ENCODE measurements around the gene ZNF573. TPM values are rescaled to one million over a fixed set of nuclear protein-coding genes. Genes with fewer than 3 reads are reported as not detected.
A peak's percentile ranks its signal among the peaks of the same experiment; 100 is the strongest.

Gene ZNF573
- total and polyA plus RNA-seq, 2 of the 13 experiments (the other 11 are each of a cell fraction or from before 2014, with no cell fraction given), result 3.1 to 9.3 TPM

DNA sequence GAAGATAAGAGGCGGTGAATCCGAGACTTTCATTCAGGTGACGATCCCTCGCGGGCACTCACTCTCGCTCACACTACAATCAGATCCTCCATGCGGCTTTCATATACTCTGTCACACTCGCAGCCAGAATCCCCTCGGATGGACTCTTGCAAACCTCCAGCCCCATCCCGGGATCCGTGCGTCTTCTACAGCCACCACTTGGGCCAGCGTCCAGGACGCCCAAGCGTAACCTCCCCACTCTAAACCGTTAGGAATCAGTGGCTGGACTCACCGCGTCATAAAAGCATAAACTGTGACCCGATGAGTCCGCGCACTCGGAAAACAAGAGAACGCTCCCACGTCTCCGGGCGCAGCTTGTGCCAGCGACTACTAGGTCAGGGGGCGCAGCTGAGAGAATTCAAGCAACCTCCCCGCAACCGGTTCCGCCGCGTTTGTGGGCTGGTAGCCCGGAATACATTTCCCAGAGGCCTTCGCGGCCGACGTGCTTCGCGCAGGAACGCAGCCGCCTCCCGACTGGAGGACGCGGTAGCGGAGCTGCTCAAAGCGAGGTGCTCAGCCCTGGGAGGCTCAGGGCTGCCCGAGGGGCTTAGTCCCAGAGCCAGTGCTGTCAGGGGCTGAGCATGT, 87.4 kb downstream of the ZNF573 start (continued):
- no peak; the same call in 1 of the 2 replicates for TF ChIP-seq MIER2 (CRISPR knock-in tag; IDR thresholded peaks at IDR 0.05)
- TF ChIP-seq, protein P1, sequence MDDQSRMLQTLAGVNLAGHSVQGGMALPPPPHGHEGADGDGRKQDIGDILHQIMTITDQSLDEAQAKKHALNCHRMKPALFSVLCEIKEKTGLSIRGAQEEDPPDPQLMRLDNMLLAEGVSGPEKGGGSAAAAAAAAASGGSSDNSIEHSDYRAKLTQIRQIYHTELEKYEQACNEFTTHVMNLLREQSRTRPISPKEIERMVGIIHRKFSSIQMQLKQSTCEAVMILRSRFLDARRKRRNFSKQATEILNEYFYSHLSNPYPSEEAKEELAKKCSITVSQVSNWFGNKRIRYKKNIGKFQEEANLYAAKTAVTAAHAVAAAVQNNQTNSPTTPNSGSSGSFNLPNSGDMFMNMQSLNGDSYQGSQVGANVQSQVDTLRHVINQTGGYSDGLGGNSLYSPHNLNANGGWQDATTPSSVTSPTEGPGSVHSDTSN (CRISPR knock-in tag; IDR thresholded peaks at IDR 0.05; ENCODE audit: borderline replicate concordance), result no peak
- TF ChIP-seq, protein P2, sequence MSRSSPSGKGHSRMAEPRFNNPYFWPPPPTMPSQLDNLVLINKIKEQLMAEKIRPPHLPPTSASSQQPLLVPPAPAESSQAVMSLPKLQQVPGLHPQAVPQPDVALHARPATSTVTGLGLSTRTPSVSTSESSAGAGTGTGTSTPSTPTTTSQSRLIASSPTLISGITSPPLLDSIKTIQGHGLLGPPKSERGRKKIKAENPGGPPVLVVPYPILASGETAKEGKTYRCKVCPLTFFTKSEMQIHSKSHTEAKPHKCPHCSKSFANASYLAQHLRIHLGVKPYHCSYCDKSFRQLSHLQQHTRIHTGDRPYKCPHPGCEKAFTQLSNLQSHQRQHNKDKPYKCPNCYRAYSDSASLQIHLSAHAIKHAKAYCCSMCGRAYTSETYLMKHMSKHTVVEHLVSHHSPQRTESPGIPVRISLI (CRISPR knock-in tag; IDR thresholded peaks at IDR 0.05; ENCODE audit: borderline replicate concordance), result peak; percentile 11; the same call in 1 of the 2 replicates
- TF ChIP-seq PHF5A (CRISPR knock-in tag; IDR thresholded peaks at IDR 0.05; ENCODE audit: low read depth, unreplicated experiment), result peak; percentile 37
- TF ChIP-seq, protein P3, sequence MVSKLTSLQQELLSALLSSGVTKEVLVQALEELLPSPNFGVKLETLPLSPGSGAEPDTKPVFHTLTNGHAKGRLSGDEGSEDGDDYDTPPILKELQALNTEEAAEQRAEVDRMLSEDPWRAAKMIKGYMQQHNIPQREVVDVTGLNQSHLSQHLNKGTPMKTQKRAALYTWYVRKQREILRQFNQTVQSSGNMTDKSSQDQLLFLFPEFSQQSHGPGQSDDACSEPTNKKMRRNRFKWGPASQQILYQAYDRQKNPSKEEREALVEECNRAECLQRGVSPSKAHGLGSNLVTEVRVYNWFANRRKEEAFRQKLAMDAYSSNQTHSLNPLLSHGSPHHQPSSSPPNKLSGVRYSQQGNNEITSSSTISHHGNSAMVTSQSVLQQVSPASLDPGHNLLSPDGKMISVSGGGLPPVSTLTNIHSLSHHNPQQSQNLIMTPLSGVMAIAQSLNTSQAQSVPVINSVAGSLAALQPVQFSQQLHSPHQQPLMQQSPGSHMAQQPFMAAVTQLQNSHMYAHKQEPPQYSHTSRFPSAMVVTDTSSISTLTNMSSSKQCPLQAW (CRISPR knock-in tag; IDR thresholded peaks at IDR 0.05), result peak; percentile 86
- TF ChIP-seq, protein P4, sequence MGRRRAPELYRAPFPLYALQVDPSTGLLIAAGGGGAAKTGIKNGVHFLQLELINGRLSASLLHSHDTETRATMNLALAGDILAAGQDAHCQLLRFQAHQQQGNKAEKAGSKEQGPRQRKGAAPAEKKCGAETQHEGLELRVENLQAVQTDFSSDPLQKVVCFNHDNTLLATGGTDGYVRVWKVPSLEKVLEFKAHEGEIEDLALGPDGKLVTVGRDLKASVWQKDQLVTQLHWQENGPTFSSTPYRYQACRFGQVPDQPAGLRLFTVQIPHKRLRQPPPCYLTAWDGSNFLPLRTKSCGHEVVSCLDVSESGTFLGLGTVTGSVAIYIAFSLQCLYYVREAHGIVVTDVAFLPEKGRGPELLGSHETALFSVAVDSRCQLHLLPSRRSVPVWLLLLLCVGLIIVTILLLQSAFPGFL (CRISPR knock-in tag; IDR thresholded peaks at IDR 0.05), result no peak
- TF ChIP-seq, protein P5, sequence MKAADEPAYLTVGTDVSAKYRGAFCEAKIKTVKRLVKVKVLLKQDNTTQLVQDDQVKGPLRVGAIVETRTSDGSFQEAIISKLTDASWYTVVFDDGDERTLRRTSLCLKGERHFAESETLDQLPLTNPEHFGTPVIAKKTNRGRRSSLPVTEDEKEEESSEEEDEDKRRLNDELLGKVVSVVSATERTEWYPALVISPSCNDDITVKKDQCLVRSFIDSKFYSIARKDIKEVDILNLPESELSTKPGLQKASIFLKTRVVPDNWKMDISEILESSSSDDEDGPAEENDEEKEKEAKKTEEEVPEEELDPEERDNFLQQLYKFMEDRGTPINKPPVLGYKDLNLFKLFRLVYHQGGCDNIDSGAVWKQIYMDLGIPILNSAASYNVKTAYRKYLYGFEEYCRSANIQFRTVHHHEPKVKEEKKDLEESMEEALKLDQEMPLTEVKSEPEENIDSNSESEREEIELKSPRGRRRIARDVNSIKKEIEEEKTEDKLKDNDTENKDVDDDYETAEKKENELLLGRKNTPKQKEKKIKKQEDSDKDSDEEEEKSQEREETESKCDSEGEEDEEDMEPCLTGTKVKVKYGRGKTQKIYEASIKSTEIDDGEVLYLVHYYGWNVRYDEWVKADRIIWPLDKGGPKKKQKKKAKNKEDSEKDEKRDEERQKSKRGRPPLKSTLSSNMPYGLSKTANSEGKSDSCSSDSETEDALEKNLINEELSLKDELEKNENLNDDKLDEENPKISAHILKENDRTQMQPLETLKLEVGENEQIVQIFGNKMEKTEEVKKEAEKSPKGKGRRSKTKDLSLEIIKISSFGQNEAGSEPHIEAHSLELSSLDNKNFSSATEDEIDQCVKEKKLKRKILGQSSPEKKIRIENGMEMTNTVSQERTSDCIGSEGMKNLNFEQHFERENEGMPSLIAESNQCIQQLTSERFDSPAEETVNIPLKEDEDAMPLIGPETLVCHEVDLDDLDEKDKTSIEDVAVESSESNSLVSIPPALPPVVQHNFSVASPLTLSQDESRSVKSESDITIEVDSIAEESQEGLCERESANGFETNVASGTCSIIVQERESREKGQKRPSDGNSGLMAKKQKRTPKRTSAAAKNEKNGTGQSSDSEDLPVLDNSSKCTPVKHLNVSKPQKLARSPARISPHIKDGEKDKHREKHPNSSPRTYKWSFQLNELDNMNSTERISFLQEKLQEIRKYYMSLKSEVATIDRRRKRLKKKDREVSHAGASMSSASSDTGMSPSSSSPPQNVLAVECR (CRISPR knock-in tag; IDR thresholded peaks at IDR 0.05; ENCODE audit: borderline replicate concordance), result peak; percentile 86; the same call in 1 of the 2 replicates
- TF ChIP-seq, protein P6, sequence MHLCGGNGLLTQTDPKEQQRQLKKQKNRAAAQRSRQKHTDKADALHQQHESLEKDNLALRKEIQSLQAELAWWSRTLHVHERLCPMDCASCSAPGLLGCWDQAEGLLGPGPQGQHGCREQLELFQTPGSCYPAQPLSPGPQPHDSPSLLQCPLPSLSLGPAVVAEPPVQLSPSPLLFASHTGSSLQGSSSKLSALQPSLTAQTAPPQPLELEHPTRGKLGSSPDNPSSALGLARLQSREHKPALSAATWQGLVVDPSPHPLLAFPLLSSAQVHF (CRISPR knock-in tag; IDR thresholded peaks at IDR 0.05), result no peak
- no peak for TF ChIP-seq ZNF75D (CRISPR knock-in tag; IDR thresholded peaks at IDR 0.05; ENCODE audit: borderline replicate concordance)
- TF ChIP-seq, protein P7, sequence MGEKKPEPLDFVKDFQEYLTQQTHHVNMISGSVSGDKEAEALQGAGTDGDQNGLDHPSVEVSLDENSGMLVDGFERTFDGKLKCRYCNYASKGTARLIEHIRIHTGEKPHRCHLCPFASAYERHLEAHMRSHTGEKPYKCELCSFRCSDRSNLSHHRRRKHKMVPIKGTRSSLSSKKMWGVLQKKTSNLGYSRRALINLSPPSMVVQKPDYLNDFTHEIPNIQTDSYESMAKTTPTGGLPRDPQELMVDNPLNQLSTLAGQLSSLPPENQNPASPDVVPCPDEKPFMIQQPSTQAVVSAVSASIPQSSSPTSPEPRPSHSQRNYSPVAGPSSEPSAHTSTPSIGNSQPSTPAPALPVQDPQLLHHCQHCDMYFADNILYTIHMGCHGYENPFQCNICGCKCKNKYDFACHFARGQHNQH (CRISPR knock-in tag; IDR thresholded peaks at IDR 0.05), result peak; percentile 87
- TF ChIP-seq NR2F2 (IDR thresholded peaks at IDR 0.05; ENCODE audit: borderline replicate concordance, low read depth), result no peak
- no peak for TF ChIP-seq ZNF468 (CRISPR knock-in tag; IDR thresholded peaks at IDR 0.05)
- no peak for TF ChIP-seq EZH2 (conservative IDR thresholded peaks at IDR 0.05; ENCODE audit: low read depth, low read length)

All from HepG2 (cell line).